CD14-positive monocyte (primary cell): ENCODE results near the gene CCDC188. TPM values are rescaled to one million over a fixed set of nuclear protein-coding genes. Genes with fewer than 3 reads are reported as not detected.

Experiments
- DNase-seq, 3 donors: peaks; one replicate each; pipeline ENCODE4 v3.0.0-alpha.2; 2011 to 2022
- H2AFZ ChIP-seq: 2 replicates; pipeline ENCODE4 v1.6.0; 2012; ENCODE audit warnings: mild to moderate bottlenecking, low read depth, low read length, inconsistent platforms; ENCODE audit not compliant: insufficient read depth, poor library complexity, severe bottlenecking
- H3K27ac ChIP-seq, 2 donors: 1 replicate in 1 of 2; 2 replicates in 1 of 2; pipeline ENCODE4 v1.5.1; 2012 to 2013; ENCODE audit warnings: low read length in 2 of 2, control low read depth in 1 of 2, inconsistent platforms in 1 of 2, low read depth in 1 of 2, mild to moderate bottlenecking in 1 of 2
- H3K27me3 ChIP-seq, 2 donors: one replicate each; pipeline versions ENCODE4 v1.6.0 to v1.6.1; 2011 to 2013; ENCODE audit warnings: low read length in 2 of 2; ENCODE audit not compliant: control insufficient read depth in 2 of 2, insufficient read depth in 2 of 2
- H3K36me3 ChIP-seq, 2 donors: replicated peaks in 1 of 2; 1 replicate in 1 of 2; 2 replicates in 1 of 2; pipeline versions ENCODE4 v1.5.1 to v1.6.1; 2012 to 2013; ENCODE audit warnings: low read length in 2 of 2, control low read depth in 1 of 2, inconsistent platforms in 1 of 2, mild to moderate bottlenecking in 1 of 2; ENCODE audit not compliant: insufficient read depth in 2 of 2, control insufficient read depth in 1 of 2
- H3K4me1 ChIP-seq, 2 donors: 1 replicate in 1 of 2; 2 replicates in 1 of 2; pipeline versions ENCODE4 v1.5.1 to v1.6.1; 2012 to 2013; ENCODE audit warnings: low read length in 2 of 2, control low read depth in 1 of 2, inconsistent platforms in 1 of 2, mild to moderate bottlenecking in 1 of 2, moderate library complexity in 1 of 2; ENCODE audit not compliant: insufficient read depth in 2 of 2, control insufficient read depth in 1 of 2
- H3K4me2 ChIP-seq: replicated peaks from 2 replicates; pipeline ENCODE3; 2012; ENCODE audit warnings: low read length, moderate library complexity, mild to moderate bottlenecking; ENCODE audit not compliant: poor library complexity, severe bottlenecking; ENCODE audit errors: extremely low read depth
- H3K4me3 ChIP-seq, 3 experiments: fragments of 200-600 bp in 1 of 3; sonication (generic) in 1 of 3; replicated peaks in 1 of 3; 1 replicate in 2 of 3; 2 replicates in 1 of 3; pipeline ENCODE4 v1.5.1; 2011 to 2013; ENCODE audit warnings: low read length in 3 of 3, mild to moderate bottlenecking in 3 of 3, control low read depth in 2 of 3, low read depth in 2 of 3, inconsistent platforms in 1 of 3, moderate library complexity in 1 of 3
- H3K79me2 ChIP-seq: 2 replicates; pipeline ENCODE4 v1.6.0; 2012; ENCODE audit warnings: mild to moderate bottlenecking, control low read depth, inconsistent platforms, low read length, moderate library complexity; ENCODE audit not compliant: insufficient read depth
- H3K9ac ChIP-seq: 2 replicates; pipeline ENCODE4 v1.6.0; 2017; ENCODE audit warnings: low read length, mild to moderate bottlenecking; ENCODE audit not compliant: insufficient read depth, poor library complexity, severe bottlenecking
- H3K9me3 ChIP-seq, 2 donors: replicated peaks in 1 of 2; 1 replicate in 1 of 2; 2 replicates in 1 of 2; pipeline versions ENCODE4 v1.5.1 to v1.6.1; 2012 to 2013; ENCODE audit warnings: low read length in 2 of 2, control low read depth in 1 of 2; ENCODE audit not compliant: control insufficient read depth in 1 of 2, insufficient read depth in 1 of 2
- H4K20me1 ChIP-seq: 2 replicates; pipeline ENCODE4 v1.6.0; 2012; ENCODE audit warnings: mild to moderate bottlenecking, low read length, control low read depth, moderate library complexity; ENCODE audit not compliant: insufficient read depth
- H3K27ac Mint-ChIP-seq, 7 donors: one replicate each; pipeline ENCODE4 v1.8.0; 2020; ENCODE audit warnings: mild to moderate bottlenecking in 7 of 7, mixed read lengths in 7 of 7, moderate library complexity in 6 of 7, inconsistent platforms in 2 of 7
- H3K27me3 Mint-ChIP-seq, 3 donors: one replicate each; pipeline ENCODE4 v1.8.0; 2021 to 2022; ENCODE audit warnings: low read depth in 3 of 3, mild to moderate bottlenecking in 3 of 3, mixed read lengths in 3 of 3, moderate library complexity in 3 of 3, inconsistent platforms in 1 of 3
- H3K36me3 Mint-ChIP-seq, 2 donors: one replicate each; pipeline ENCODE4 v1.8.0; 2020; ENCODE audit warnings: mixed read lengths in 2 of 2, inconsistent platforms in 1 of 2, mild to moderate bottlenecking in 1 of 2
- H3K4me1 Mint-ChIP-seq: one replicate; pipeline ENCODE4 v1.8.0; 2020; ENCODE audit warnings: mild to moderate bottlenecking, mixed read lengths
- H3K4me3 Mint-ChIP-seq, 2 donors: one replicate each; pipeline ENCODE4 v1.8.0; 2020; ENCODE audit warnings: mild to moderate bottlenecking in 2 of 2, mixed read lengths in 2 of 2, moderate library complexity in 1 of 2
- H3K9me3 Mint-ChIP-seq, 7 donors: one replicate each; pipeline ENCODE4 v1.8.0; 2020 to 2022; ENCODE audit warnings: mixed read lengths in 7 of 7, mild to moderate bottlenecking in 6 of 7, moderate library complexity in 6 of 7, inconsistent platforms in 2 of 7
- WGBS: methylation state at CpG from one replicate; pipeline ENCODE4 v1.1.5; 2013; ENCODE audit warnings: missing lambda C conversion rate; ENCODE audit not compliant: insufficient coverage; 5-methylcytosine and 5-hydroxymethylcytosine counted together
- intact Hi-C, 2 donors: fragments of 100-400 bp; cut with micrococcal nuclease; formaldehyde crosslinking; loops; one replicate each; pipeline versions ENCODE4 v1.15.0 to v1.15.1; 2023
- polyA plus RNA-seq, 3 donors: library from polyadenylated mRNA; depleted of rRNA in 1 of 3; unstranded in 2 of 3; stranded (reverse) in 1 of 3; fragments of 300-500 nt in 2 of 3; fragments of >200 nt in 1 of 3; fragmentation: Illumina TruSeq in 2 of 3; gene quantifications; 1 replicate in 2 of 3; 2 replicates in 1 of 3; pipeline ENCODE4 v1.2.3, GENCODE V29; 2012 to 2021
- TF ChIP-seq, protein P1 (sequence below): fragments of 200-600 bp; IDR thresholded peaks from one replicate; pipeline ENCODE4 v1.8.0; 2022; ENCODE audit warnings: antibody characterized with exemption, mild to moderate bottlenecking

Gene CCDC188
- polyA plus RNA-seq, 3 donors = 0.15 TPM; not detected in 2

DNA sequence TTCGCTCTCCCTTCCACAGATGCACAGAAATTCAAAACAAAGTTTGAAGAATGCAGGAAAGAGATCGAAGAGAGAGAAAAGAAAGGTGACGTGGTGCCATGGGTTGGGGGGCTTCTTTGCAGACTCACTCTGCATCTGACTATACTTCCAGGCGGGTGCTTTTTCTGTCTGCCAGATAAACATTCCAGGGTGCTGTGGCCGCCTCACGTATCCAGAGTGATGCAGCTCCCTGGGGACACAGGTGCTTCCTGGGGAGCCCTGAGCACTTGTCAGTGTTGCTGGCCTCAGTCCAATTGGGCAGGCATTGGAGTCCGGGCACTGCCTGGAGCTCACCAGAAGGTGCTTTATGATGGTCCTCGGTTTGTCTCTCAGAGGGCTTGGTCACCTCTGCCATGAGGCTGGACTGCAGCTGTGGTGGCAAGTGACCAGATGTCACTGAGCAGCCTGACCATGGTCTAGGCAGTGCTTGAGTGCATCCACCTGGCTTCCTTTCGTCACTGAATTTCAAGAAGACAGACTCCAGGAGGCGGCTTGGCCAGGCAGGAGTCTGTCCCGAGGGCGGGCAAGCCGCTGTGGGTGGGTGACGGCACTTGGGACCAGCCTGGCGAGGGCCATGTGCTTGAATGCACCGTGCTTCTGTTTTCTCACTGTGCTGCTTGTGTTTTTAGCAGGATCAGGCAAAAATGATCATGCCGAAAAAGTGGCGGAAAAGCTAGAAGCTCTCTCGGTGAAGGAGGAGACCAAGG, 24.4 kb downstream of the CCDC188 start:
- 80% methylated on average over 13 of the region's 19 CpGs for WGBS
- H3K4me2 ChIP-seq = no peak overlapping the region
- DNase-seq = no peak
- no peak overlapping the region for H3K4me3 ChIP-seq
- H3K36me3 ChIP-seq = peaks cover 31 to 52% of the 10 kb centered on the region in 2 donors
- peaks cover 4 to 8% of the 10 kb centered on the region in 2 donors for H3K4me1 ChIP-seq
- TF ChIP-seq, protein P1, sequence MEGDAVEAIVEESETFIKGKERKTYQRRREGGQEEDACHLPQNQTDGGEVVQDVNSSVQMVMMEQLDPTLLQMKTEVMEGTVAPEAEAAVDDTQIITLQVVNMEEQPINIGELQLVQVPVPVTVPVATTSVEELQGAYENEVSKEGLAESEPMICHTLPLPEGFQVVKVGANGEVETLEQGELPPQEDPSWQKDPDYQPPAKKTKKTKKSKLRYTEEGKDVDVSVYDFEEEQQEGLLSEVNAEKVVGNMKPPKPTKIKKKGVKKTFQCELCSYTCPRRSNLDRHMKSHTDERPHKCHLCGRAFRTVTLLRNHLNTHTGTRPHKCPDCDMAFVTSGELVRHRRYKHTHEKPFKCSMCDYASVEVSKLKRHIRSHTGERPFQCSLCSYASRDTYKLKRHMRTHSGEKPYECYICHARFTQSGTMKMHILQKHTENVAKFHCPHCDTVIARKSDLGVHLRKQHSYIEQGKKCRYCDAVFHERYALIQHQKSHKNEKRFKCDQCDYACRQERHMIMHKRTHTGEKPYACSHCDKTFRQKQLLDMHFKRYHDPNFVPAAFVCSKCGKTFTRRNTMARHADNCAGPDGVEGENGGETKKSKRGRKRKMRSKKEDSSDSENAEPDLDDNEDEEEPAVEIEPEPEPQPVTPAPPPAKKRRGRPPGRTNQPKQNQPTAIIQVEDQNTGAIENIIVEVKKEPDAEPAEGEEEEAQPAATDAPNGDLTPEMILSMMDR = no peak
- H3K27me3 ChIP-seq = no peaks in the 10 kb centered on the region
- no peaks in the 10 kb centered on the region for H3K9me3 Mint-ChIP-seq
- H2AFZ ChIP-seq = no peak overlapping the region
- no peaks in the 10 kb centered on the region for H3K27me3 Mint-ChIP-seq
- H3K36me3 Mint-ChIP-seq = peaks cover 37 to 62% of the 10 kb centered on the region in 2 donors
- peak overlapping the region in 1 of 7 donors; percentile 80 for H3K27ac Mint-ChIP-seq
- peaks cover 12% of the 10 kb centered on the region for H4K20me1 ChIP-seq
- no peak overlapping the region for H3K27ac ChIP-seq
- H3K4me3 Mint-ChIP-seq = no peak overlapping the region
- no peak overlapping the region for H3K9ac ChIP-seq
- peaks cover 1% of the 10 kb centered on the region for H3K4me1 Mint-ChIP-seq
- peaks cover 21% of the 10 kb centered on the region for H3K79me2 ChIP-seq
- intact Hi-C loops = loop anchor here in 1 of 2 donors (5.0 kb wide), 1 partner anchor 154 kb away; no protein-coding TSS in a partner anchor
- H3K9me3 ChIP-seq = no peaks in the 10 kb centered on the region

DNA sequence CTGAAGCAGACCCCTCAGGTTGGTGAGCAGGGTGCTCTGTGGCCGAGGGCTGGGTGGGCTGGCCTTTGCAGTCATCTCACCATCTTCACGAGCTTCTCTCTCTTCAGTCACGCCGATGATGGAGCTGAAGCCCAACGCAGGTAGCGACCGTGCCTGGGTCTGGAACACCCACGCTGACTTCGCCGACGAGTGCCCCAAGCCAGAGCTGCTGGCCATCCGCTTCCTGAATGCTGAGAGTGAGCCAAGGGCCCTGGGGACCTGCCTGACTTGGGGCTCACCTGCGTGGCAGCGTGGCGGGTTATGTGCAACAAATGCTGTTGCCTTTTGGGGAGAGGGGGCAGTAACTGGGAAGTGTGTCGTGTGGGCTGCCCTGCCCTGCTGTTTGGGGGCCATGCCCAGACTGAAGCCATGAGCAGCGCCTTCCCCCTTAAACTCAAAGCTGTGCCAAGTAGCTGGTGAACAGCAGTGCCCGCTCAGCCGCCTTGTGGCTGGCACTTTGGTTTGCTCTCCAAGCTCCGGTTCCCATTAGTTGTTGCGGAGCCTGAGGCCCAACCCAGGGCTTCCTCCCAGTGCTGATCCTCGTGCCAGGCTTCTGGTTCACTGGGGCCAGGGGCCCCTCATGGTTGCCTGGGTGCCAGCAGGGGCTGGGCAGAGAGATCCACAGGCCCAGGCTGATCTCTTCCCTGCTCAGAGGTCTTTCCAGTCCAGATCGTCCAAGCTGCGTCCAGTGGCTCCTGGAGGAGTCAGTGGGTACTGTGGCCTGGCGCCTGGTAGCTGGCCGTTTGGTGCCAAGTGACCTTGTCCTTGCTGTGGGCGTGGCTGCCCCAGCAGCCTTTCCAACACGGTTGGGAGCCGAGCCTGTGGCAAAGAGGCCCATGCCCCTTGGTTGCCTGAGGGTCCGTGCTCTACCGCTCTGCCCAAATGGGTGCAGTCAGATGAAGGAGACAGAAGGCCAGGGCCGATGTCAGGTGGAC, 25.4 kb downstream of the CCDC188 start:
- intact Hi-C loops = loop anchor here in 1 of 2 donors (5.0 kb wide), 1 partner anchor 153 kb away; no protein-coding TSS in a partner anchor
- 98% methylated on average over 28 of the region's 32 CpGs for WGBS

More for the DNA sequence above, 25.4 kb downstream of the CCDC188 start:
- TF ChIP-seq, protein P1 = no peak
- peak overlapping the region in 1 of 7 donors; percentile 32 for H3K27ac Mint-ChIP-seq
- no peak overlapping the region for H3K4me3 Mint-ChIP-seq
- H3K9me3 ChIP-seq = no peaks in the 10 kb centered on the region
- H3K4me1 Mint-ChIP-seq = peaks cover 3% of the 10 kb centered on the region
- peaks cover under 1 to 2% of the 10 kb centered on the region in 2 donors for H3K4me1 ChIP-seq
- peaks cover 12% of the 10 kb centered on the region for H4K20me1 ChIP-seq
- H3K79me2 ChIP-seq = peaks cover 30% of the 10 kb centered on the region
- H2AFZ ChIP-seq = no peak overlapping the region
- DNase-seq = no peak
- H3K36me3 ChIP-seq = peaks cover 31 to 62% of the 10 kb centered on the region in 2 donors
- no peaks in the 10 kb centered on the region for H3K9me3 Mint-ChIP-seq
- H3K4me3 ChIP-seq = no peak overlapping the region
- no peak overlapping the region for H3K27ac ChIP-seq
- H3K36me3 Mint-ChIP-seq = peaks cover 40 to 70% of the 10 kb centered on the region in 2 donors
- H3K27me3 Mint-ChIP-seq = no peaks in the 10 kb centered on the region
- no peak overlapping the region for H3K9ac ChIP-seq
- no peak overlapping the region for H3K4me2 ChIP-seq
- H3K27me3 ChIP-seq = no peaks in the 10 kb centered on the region
